DOHH2 (cell line): Measurements from ENCODE around the gene SMIM36.
"Not testable (repeated sequence)": the region's sequence is repeated elsewhere in the genome, so short reads cannot be mapped to it uniquely, and the experiment has no call there.

Experiments
- H3F3A ChIP-seq: fragments of 200-600 bp; sonication (generic), shearing (Covaris generic); 2 replicates; pipeline ENCODE4 v1.6.0; 2016; ENCODE audit warnings: antibody characterized with exemption, mild to moderate bottlenecking; ENCODE audit not compliant: control insufficient read depth, insufficient read depth
- H3K27ac ChIP-seq: fragments of 200-600 bp; sonication (generic); 2 replicates; pipeline ENCODE4 v1.5.1; 2014; ENCODE audit warnings: low read depth, mild to moderate bottlenecking, low read length, moderate library complexity
- H3K27me3 ChIP-seq: fragments of 200-600 bp; sonication (generic); 2 replicates; pipeline ENCODE4 v1.6.1; 2014; ENCODE audit warnings: mild to moderate bottlenecking, low read length, mixed read lengths; ENCODE audit not compliant: control insufficient read depth
- H3K36me3 ChIP-seq: fragments of 200-600 bp; sonication (generic); 2 replicates; pipeline ENCODE4 v1.6.1; 2014; ENCODE audit warnings: mild to moderate bottlenecking, low read length, moderate library complexity, mixed read lengths; ENCODE audit not compliant: control insufficient read depth
- H3K4me1 ChIP-seq: fragments of 200-600 bp; sonication (generic); 2 replicates; pipeline ENCODE4 v1.6.1; 2014; ENCODE audit warnings: mild to moderate bottlenecking, low read length, mixed read lengths; ENCODE audit not compliant: control insufficient read depth
- H3K4me2 ChIP-seq: fragments of 200-600 bp; sonication (generic); 2 replicates; pipeline ENCODE4 v1.6.0; 2014; ENCODE audit warnings: mild to moderate bottlenecking, low read length, moderate library complexity
- H3K4me3 ChIP-seq: fragments of 200-600 bp; sonication (generic); 2 replicates; pipeline ENCODE4 v1.5.1; 2014; ENCODE audit warnings: mild to moderate bottlenecking, low read length, mixed read lengths
- H3K79me2 ChIP-seq: fragments of 200-600 bp; sonication (generic); 2 replicates; pipeline ENCODE4 v1.6.1; 2014; ENCODE audit warnings: mild to moderate bottlenecking, low read length, mixed read lengths; ENCODE audit not compliant: control insufficient read depth
- H3K9me2 ChIP-seq: fragments of 200-600 bp; sonication (generic); replicated peaks from 2 replicates; pipeline ENCODE4 v1.6.1; 2014; ENCODE audit warnings: mild to moderate bottlenecking, low read length, mixed read lengths; ENCODE audit not compliant: control insufficient read depth
- H3K9me3 ChIP-seq: fragments of 200-600 bp; sonication (generic); 2 replicates; pipeline ENCODE4 v1.6.1; 2014; ENCODE audit warnings: antibody characterized with exemption, low read length, mixed read lengths; ENCODE audit not compliant: control insufficient read depth, insufficient read depth
- H4K20me1 ChIP-seq: fragments of 200-600 bp; sonication (generic); 2 replicates; pipeline ENCODE4 v1.6.0; 2014; ENCODE audit warnings: low read depth, mild to moderate bottlenecking, antibody characterized with exemption, low read length, moderate library complexity; ENCODE audit not compliant: control insufficient read depth, insufficient read depth
- EZH2phosphoT487 ChIP-seq: fragments of 200-600 bp; sonication (generic); IDR thresholded peaks from 2 replicates; pipeline ENCODE4 v1.6.1; 2017; ENCODE audit warnings: borderline replicate concordance, mild to moderate bottlenecking, antibody characterized with exemption, low read length, moderate library complexity, mixed read lengths
- TF ChIP-seq, protein P1 (sequence below): fragments of 200-600 bp; sonication (generic); IDR thresholded peaks from one replicate; pipeline ENCODE4 v1.5.1; 2014; ENCODE audit warnings: antibody characterized with exemption, mild to moderate bottlenecking, low read depth, low read length; ENCODE audit not compliant: poor library complexity, severe bottlenecking

SMIM36 gene

DNA sequence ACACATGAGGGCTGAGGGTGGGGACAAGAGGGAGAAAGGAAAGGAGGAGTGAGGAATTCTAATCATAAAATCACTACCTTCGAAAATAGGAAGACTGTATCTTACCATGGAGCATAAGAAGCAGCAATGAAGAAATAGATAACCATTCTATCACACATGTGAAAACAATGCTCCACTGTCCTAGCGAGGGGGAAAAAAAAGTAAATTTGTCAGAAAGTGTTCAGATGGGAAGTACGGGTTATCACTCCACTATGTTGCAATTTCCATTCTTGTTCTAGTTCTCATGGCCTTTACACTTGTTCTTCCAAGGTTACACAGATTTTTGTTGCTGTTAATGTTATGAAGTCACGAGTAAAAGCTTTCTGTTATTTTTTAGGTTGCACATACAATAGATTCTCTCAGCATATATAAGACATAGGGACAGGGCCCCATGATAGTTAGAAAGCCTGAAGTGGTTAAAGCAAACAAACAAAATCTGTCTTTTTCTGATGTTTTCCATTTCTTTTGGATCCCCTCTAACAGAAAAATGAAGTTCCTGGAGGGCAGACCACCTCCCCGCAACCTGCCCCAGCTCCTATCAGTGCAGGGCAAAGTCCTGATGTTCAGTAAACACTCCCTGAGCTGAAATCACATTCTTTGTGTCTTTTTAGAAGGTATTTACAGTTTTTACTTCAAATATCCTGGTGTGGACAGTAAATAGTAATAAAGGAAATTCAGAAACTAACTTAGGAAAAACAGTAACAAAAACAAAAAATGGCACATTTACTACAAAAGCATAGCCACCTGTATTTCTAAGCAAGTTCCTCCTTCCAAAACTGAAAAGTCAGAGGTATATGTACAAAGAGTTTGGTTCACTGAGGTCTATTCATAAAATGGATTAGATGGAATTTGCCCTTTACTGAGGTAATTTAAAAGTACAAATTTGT is 103.3 kb downstream of the SMIM36 start:
- TF ChIP-seq, protein P1, sequence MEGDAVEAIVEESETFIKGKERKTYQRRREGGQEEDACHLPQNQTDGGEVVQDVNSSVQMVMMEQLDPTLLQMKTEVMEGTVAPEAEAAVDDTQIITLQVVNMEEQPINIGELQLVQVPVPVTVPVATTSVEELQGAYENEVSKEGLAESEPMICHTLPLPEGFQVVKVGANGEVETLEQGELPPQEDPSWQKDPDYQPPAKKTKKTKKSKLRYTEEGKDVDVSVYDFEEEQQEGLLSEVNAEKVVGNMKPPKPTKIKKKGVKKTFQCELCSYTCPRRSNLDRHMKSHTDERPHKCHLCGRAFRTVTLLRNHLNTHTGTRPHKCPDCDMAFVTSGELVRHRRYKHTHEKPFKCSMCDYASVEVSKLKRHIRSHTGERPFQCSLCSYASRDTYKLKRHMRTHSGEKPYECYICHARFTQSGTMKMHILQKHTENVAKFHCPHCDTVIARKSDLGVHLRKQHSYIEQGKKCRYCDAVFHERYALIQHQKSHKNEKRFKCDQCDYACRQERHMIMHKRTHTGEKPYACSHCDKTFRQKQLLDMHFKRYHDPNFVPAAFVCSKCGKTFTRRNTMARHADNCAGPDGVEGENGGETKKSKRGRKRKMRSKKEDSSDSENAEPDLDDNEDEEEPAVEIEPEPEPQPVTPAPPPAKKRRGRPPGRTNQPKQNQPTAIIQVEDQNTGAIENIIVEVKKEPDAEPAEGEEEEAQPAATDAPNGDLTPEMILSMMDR = no peak
- no peak for TF ChIP-seq EZH2phosphoT487
- Histone ChIP-seq H3F3A (no peaks in the 10 kb centered on the region), H3K27ac (no peak overlapping the region), H3K36me3 (peaks cover 87% of the 10 kb centered on the region), H3K9me3 (no peaks in the 10 kb centered on the region), H3K4me1 (0 out of 2 replicates have a peak, but pooled peaks cover 4% of the 10 kb centered on the region), H3K9me2 (no peaks in the 10 kb centered on the region), H3K27me3 (no peaks in the 10 kb centered on the region), H3K4me3 (no peak overlapping the region), H4K20me1 (no peaks in the 10 kb centered on the region), H3K79me2 (no peaks in the 10 kb centered on the region), H3K4me2 (no peak overlapping the region)

GRCh38 chr17:55405600-55405999 is 105.7 kb downstream of the SMIM36 start:
- Histone ChIP-seq H3K4me3 (no peak overlapping the region), H3K27ac (no peak overlapping the region), H3K4me1 (0 out of 2 replicates have a peak, but pooled peaks cover 4% of the 10 kb centered on the region), H3K27me3 (no peaks in the 10 kb centered on the region), H3K9me3 (no peaks in the 10 kb centered on the region), H3K36me3 (peaks cover 86% of the 10 kb centered on the region), H3K9me2 (no peaks in the 10 kb centered on the region), H4K20me1 (no peaks in the 10 kb centered on the region), H3K79me2 (no peaks in the 10 kb centered on the region), H3K4me2 (no peak overlapping the region), H3F3A (no peaks in the 10 kb centered on the region)
- TF ChIP-seq EZH2phosphoT487 = no peak
- TF ChIP-seq, protein P1 = no peak

- H3K36me3 ChIP-seq = peaks cover 86% of the 10 kb centered on the region
- not testable (repeated sequence) for H3K9me3 ChIP-seq
Measured at GRCh38 chr17:55404197-55404596, 107.1 kb downstream of the SMIM36 start.

GRCh38 chr17:55402374-55402773 is 108.9 kb downstream of the SMIM36 start:
- H3K9me2 ChIP-seq = no peaks in the 10 kb centered on the region
- no peaks in the 10 kb centered on the region for H3K79me2 ChIP-seq
- 0 out of 2 replicates have a peak, but pooled peaks cover 4% of the 10 kb centered on the region for H3K4me1 ChIP-seq
- H3K4me3 ChIP-seq = no peak overlapping the region
- peaks cover 83% of the 10 kb centered on the region for H3K36me3 ChIP-seq
- TF ChIP-seq, protein P1 = no peak
- no peak for TF ChIP-seq EZH2phosphoT487
- no peak overlapping the region for H3K4me2 ChIP-seq
- H3F3A ChIP-seq = no peaks in the 10 kb centered on the region
- H3K9me3 ChIP-seq = no peaks in the 10 kb centered on the region
- no peaks in the 10 kb centered on the region for H3K27me3 ChIP-seq
- no peak overlapping the region for H3K27ac ChIP-seq
- H4K20me1 ChIP-seq = no peaks in the 10 kb centered on the region

More at GRCh38 chr17:55404197-55404596, 107.1 kb downstream of the SMIM36 start:
- not testable (repeated sequence) for H4K20me1 ChIP-seq, H3K79me2 ChIP-seq, H3F3A ChIP-seq, H3K4me1 ChIP-seq, H3K9me2 ChIP-seq, H3K27me3 ChIP-seq, H3K4me3 ChIP-seq, H3K4me2 ChIP-seq, H3K27ac ChIP-seq
